AG04450 (cell line): Measurements from ENCODE around the gene TTLL1. TPM values are rescaled to one million over a fixed set of nuclear protein-coding genes. Genes with fewer than 3 reads are reported as not detected.

ENCODE experiments used
- CTCF ChIA-PET: fragments of 300-600, 350-600 bp; formaldehyde crosslinking; extraction: SDS; loops from one replicate; lab custom pipeline; 2022; ENCODE audit warnings: antibody characterized with exemption, inconsistent platforms; lab: Charles Lee
- POLR2A ChIA-PET: fragments of 350-600 bp; formaldehyde crosslinking; extraction: SDS; loops from one replicate; lab custom pipeline; 2021; ENCODE audit warnings: antibody characterized with exemption, inconsistent platforms; lab: Yijun Ruan, JAX
- DNase-seq: peaks from one replicate; pipeline ENCODE4 v3.0.0-alpha.2; 2011; ENCODE audit warnings: low read depth, low spot score
- H3K27ac ChIP-seq: one replicate; pipeline ENCODE4 v1.5.1; 2012; ENCODE audit warnings: low read depth, low read length, control low read depth
- H3K27me3 ChIP-seq: one replicate; pipeline ENCODE4 v1.6.0; 2012; ENCODE audit warnings: low read length; ENCODE audit not compliant: control insufficient read depth, insufficient read depth
- H3K4me3 ChIP-seq: 2 replicates; pipeline ENCODE4 v1.5.1; 2011; ENCODE audit warnings: mild to moderate bottlenecking, low read depth, low read length, control low read depth
- H3K9me3 ChIP-seq: 2 replicates; pipeline ENCODE4 v1.5.1; 2012; ENCODE audit warnings: low read length; ENCODE audit not compliant: control insufficient read depth, insufficient read depth
- CTCF ChIP-seq: IDR thresholded peaks from 2 replicates; pipeline ENCODE4 v1.5.1; 2011; ENCODE audit warnings: low read depth, low read length, control low read depth, inconsistent platforms
- polyA plus RNA-seq: library from polyadenylated mRNA; depleted of rRNA; stranded (reverse); fragments of >200 nt; gene quantifications from 2 replicates; pipeline ENCODE4 v1.2.3, GENCODE V29; 2011

TTLL1 gene
- polyA plus RNA-seq, 1 experiment: 17.5 TPM

- no peak overlapping the region for H3K27ac ChIP-seq
- TF ChIP-seq CTCF: no peak
- no peaks in the 10 kb centered on the region for H3K27me3 ChIP-seq
- H3K9me3 ChIP-seq: peaks cover 24% of the 10 kb centered on the region
- ChIA-PET POLR2A (no interaction called here), CTCF (no interaction called here)
- no peak overlapping the region for H3K4me3 ChIP-seq
- DNase-seq: no peak
Measured at GRCh38 chr22:43094551-43094950, 5.4 kb upstream of the TTLL1 start.

- H3K27me3 ChIP-seq: no peaks in the 10 kb centered on the region
- CTCF ChIA-PET: no interaction called here
- POLR2A ChIA-PET: no interaction called here
- TF ChIP-seq CTCF: no peak
- peaks cover 24% of the 10 kb centered on the region for H3K9me3 ChIP-seq
- no peak overlapping the region for H3K4me3 ChIP-seq
- DNase-seq: no peak
- no peak overlapping the region for H3K27ac ChIP-seq
Measured at GRCh38 chr22:43094085-43094484, 4.9 kb upstream of the TTLL1 start.

- TF ChIP-seq CTCF: no peak
- no peak overlapping the region for H3K27ac ChIP-seq
- no peak overlapping the region for H3K4me3 ChIP-seq
- no peak for DNase-seq
- ChIA-PET CTCF (interaction anchor here (0.7 kb wide), 1 partner anchor 441 kb away, joined by 6 read pairs; no protein-coding TSS in a partner anchor), POLR2A (no interaction called here)
- no peaks in the 10 kb centered on the region for H3K27me3 ChIP-seq
- peaks cover 21% of the 10 kb centered on the region for H3K9me3 ChIP-seq
Measured at GRCh38 chr22:43092085-43092484, 2.9 kb upstream of the TTLL1 start.

- no peak for DNase-seq
- TF ChIP-seq CTCF: peak; percentile 48
- H3K9me3 ChIP-seq: peaks cover 6% of the 10 kb centered on the region; the same call in 1 of the 2 replicates
- ChIA-PET POLR2A (interaction anchor here (0.6 kb wide), 1 partner anchor 249 kb away, joined by 4 read pairs; no protein-coding TSS in a partner anchor), CTCF (interaction anchor here (1.1 kb wide), 2 partner anchors 169 to 220 kb away, joined by 3 to 5 read pairs; no protein-coding TSS in a partner anchor)
- H3K27ac ChIP-seq: peak overlapping the region; percentile 21
- no peaks in the 10 kb centered on the region for H3K27me3 ChIP-seq
- no peak overlapping the region for H3K4me3 ChIP-seq
Measured at GRCh38 chr22:43090130-43090789, 1.1 kb upstream of the TTLL1 start.

- peaks cover 3% of the 10 kb centered on the region; the same call in 1 of the 2 replicates for H3K9me3 ChIP-seq
- no peak overlapping the region for H3K27ac ChIP-seq
- peak overlapping the region; percentile 84 for H3K4me3 ChIP-seq
- H3K27me3 ChIP-seq: no peaks in the 10 kb centered on the region
- POLR2A ChIA-PET: no interaction called here
- TF ChIP-seq CTCF: no peak
- DNase-seq: no peak
- CTCF ChIA-PET: interaction anchor here (0.7 to 1.0 kb wide), 2 partner anchors 55 to 138 kb away, joined by 3 to 7 read pairs; no protein-coding TSS in a partner anchor
Measured at GRCh38 chr22:43088627-43088983, 586 bp downstream of the TTLL1 start.
